NCI-H1436 (cell line): ENCODE measurements around the gene PDIA5.
"Not testable (repeated sequence)": the region's sequence is repeated elsewhere in the genome, so short reads cannot be mapped to it uniquely, and the experiment has no call there.

Experiments
- DNase-seq: peaks from one replicate; lab custom pipeline; 2025; lab: John Stamatoyannopoulos, UW

The PDIA5 gene

DNA sequence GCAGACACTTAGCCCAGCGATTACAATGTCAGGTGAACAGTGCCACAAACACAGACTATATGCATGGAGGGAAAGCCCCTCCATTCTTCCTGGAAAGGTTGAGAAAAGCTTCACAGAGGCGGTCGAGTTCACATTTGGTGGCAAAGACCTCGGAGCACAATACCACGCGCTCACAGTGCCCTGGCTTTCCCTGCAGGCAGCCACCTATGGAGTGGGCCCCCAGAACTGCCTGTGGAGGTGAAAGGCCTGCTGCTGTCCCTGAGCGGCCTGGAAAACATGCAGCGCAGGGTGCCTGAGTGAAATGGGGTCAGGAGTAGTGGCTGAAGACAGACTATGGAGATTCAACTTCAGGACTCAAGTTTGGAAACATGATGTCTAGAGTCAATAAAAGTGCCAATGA lies 26.9 kb downstream of the PDIA5 start:
- DNase-seq, result no peak

DNA sequence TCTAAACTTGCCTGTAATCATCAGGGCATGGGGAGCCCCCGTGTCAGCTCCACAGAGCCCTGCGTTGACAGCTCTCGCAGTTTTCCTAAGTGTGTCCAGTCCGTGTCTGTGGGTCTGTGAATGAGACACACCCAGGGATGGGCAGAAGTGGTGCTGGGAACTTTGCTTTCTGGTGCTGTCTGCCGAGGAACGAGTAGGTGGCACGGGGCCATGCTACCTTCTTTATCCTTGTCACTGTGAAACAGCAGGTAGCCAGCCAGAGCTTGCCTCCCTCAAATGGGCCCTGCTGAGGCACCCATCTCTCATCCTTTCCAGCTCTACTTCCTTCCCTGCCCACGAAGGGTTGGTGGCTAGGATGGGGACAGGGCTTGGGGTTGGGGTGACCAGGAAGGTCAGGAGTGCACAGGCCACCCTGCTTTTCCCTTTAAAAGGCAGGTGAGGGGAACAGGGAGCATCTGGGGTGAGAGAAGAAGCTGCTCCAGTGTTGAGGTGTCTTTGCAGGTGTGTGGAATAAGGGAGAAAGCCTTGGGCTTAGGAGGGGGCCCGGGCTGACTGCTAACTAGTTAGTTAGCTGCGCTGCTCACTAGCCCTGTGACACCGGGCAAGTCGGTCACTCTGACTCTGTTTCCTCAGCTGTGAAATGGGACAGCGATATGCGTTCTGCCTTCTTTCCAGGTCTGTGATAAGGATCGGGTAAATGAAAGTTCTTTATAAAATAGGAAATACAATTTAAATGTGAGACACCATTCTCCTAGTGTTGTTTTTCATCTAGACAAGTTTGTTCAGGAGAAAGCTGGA lies 27.9 kb downstream of the PDIA5 start:
- DNase-seq, result no peak

DNA sequence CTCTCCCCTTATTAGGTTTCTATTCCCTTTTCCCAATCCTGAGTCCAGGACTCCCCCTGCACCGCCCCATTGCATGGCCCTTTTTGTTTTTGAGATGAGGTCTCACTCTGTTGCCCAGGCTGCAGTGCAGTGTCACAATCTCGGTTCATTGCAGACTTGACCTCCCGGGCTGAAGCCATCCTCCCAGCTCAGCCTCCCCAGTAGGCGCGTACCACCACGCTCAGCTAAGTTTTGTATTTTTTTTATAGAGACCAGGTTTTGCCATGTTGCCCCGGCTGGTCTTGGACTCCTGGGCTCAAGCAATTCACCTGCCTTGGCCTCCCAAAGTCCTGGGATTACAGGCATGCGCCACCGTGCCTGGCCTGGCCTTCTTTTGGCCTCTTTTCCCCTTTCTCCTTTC lies 29.3 kb downstream of the PDIA5 start:
- no peak for DNase-seq

DNA sequence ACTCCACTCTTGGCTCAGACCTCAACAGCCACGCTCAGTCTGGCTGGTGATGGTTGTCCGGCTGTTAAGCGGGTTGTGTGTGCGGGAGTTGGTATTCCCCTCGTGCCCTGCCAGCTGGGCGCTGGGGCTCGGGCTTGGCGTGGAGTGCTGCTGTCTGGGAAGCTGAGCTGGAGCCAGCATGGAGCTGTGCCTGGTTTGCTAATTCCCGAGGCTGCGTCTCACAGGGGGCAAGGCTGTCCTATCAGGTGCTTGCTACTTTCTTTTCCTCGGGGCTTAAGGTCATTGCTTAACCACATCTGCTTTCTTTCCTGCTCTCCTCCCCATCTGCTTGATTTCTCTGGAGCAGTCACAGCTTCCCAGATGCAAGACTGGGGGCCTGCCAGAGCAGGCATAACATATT lies 29.9 kb downstream of the PDIA5 start:
- DNase-seq, result no peak

DNA sequence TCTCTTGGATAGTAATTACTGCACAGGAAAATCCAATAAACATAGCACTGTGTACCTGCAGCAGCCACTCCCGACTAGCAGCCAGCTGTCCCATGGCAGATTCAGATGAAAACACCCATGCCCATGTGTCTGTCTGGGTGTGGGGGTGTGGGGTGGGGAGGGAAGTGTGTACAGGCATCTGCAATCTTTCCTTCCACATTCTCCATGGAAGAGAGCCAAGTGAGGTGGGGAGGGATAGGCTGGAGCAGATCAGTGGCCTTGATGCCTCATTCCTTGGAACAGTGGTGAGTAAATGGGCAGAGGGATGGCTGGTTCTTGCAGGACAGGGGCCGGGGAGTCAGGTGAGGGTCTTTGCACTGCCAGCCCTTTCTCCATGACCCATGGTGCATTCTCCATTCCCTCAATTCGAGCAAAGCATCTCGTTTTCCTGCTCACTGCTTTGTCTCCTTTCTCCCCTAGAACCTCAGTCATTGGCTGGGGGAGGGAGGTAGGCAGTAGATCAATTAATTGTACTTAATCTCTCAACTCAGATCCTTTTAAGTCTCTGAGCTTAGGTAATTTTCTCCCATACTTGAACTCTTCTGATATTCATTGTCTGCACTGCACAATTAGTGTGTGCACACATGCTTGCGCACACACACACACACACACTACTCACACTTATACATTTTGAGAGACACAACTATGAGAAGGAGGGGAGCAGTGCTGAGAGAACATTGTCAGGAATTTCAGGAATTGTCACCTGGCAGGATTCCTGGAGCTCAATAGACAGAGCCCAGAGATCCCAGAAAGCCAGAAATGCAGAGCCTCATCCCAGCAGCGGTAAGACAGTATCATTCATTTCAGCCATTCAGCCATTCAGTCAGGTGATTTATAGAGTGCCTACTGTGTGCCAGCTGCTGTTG lies 31.9 kb downstream of the PDIA5 start:
- no peak for DNase-seq

DNA sequence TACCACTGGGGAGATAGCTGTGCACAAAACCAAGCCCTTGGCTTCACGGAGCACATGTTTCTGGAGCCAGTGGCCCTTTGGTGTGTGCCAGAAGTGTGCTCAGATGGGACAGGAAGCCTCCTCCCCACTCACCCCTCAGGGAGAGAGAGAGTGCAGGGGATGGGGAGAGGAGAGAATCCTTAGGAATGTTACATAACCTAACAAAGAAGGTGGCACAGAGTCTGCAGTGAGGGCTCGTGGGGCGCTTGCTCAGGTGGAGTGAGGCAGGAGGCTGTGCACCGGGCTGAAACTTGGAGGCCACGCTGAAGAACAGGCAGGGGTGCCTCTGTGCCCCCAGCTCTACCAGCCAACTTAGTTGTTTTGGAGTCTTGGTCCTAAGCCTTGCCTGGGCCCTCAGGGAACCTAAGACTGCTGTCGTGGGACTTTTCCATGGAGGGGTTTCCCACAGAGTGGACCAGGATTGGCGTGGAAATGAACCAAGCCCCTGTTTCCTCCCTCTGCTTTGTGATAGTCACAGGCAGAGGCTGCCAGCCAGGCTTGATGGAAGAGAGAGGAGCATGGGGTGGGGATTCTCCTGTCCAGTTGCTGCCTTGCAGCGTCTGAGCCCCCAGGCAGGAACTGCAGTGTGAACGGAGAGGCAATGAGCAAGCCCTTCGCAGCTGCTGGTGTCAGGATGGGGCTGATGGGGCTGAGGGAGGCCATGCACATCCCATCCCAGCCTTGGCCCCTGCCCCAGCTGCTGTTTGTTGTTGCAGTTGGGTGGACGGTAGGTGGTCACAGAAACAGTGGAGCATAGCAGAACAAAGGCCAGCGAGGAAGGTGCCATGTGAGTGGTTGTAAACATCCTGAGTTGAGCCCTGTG lies 32.7 kb downstream of the PDIA5 start:
- no peak for DNase-seq

DNA sequence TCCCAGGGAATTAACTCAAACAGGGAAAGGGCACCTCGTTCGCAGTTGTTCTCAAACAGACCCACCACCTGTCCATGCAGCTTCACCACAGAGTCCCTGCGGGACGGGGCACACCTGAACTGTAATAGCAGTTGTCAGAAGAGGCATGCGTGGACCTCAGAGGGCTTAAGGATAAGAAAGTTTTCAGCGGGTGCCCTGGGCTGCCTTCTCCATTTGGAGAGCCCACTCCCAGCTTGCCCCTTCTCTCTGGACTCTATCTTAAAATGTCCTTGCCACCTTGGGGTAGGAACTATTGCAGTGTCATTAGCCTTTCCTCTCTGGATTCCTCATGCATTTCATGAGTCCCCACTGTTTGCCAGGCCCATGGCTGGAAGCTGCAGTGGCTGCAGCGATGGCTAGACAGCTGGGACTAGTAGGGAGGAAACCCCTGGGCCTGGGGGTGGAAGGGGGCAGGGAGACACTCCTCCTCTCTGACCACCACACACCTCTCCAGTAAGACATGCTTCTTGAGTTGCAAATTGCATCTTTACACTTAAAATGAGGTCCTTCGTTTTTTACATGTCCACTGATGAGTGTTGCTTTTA lies 33.5 kb downstream of the PDIA5 start:
- DNase-seq, result no peak

DNA sequence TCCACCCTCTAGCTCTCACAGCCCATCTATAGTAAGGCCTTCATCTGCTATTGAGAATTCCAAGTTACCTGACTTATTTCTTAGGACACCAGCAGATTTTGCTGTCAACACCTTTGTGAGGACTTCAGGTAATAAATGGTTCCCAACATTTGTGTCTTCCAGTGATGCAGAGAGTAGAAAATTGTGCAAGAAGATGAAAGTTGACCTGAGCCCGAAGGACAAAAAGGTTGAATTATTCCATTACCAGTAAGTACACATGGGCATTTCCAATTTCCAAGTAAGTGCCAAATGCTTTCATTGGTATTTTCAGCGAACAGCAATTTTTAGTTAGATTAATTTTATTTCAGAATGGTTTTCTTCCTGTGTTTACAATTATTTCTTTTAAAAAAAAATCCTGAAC lies 35.4 kb downstream of the PDIA5 start:
- DNase-seq, result no peak

DNA sequence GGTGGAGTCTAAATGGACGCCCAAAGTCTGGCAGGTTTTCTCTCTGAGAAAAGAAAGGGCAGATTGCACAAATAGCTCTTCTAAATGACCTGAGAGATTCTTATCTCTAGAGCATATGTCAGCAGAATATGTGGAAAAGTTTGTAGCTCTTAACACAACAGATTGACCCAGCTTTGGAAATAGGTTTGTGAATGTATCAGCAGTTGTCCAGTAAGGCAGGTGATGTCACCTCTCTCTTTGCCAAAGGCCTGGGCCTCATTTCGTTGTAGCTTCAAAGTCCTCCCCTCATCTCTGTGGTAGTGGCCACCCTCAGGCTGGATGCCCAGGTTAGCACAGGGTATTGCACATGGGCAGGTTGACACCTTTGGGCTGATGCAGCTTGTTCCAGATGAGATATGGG lies 36.0 kb downstream of the PDIA5 start:
- no peak for DNase-seq

DNA sequence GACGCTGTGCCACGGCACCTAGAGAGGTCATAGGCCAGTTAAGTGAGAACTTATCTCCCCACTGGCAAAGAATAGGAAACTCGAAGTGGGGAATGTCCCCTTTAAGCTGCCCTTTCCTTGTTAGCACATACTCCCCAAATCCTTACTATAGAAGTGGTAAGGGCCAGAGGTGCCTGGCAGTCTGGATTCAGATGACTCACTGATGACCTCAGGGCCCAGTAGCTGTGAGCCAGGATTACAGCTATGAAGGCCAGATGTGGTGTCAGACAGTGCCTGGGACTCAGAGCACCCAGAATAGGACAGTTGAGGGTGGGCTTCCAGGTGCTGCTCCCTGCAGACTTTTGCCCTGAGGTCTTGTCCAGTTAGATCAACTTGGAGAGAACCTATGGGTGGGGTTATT lies 37.7 kb downstream of the PDIA5 start:
- DNase-seq, result no peak

DNA sequence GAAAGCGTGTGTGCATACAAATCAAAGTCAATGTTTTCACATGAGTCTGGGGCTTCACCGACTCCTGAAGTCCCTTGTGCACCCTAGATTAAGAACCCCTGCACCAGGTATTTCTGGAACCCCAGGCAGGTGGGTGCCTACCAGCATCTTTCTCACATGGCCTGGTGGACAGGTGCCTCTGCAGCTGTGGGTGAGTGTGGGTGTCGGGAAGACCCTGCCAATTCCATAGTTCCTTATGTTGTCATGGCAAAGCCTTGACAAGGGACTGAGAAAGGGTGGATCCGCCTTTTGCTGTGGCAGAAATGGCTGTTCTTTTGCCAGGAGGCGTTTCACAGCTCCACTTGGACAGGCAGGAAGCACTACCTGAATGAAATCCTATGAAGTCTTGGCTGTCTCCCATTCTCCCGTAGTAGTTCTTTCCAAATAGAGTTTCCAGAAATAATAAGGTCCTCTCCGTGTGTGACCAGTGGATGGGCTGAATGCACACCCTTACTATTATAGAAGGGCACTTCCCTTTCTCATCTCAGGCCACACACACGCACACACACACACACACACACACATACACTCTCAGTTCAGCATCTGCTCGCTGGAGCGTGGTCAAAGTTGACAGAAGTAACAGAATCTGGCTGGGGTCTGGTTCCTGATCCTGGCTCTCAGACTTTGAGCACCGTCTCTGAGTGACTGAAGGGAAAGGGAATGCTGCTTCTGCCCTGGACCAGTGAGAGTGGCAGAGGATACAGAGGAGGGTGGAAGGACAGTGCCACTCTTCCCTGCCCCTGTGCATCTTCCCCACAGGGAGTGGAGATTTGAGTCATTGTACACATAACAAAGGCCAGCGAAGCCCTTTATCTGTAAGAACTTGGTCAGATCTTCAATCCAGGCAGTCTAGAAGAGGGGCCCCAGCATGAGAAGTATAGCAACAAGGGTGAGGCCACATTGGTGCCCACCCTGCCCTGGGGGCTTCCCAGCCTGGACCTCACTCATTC lies 38.7 kb downstream of the PDIA5 start:
- DNase-seq, result no peak

DNA sequence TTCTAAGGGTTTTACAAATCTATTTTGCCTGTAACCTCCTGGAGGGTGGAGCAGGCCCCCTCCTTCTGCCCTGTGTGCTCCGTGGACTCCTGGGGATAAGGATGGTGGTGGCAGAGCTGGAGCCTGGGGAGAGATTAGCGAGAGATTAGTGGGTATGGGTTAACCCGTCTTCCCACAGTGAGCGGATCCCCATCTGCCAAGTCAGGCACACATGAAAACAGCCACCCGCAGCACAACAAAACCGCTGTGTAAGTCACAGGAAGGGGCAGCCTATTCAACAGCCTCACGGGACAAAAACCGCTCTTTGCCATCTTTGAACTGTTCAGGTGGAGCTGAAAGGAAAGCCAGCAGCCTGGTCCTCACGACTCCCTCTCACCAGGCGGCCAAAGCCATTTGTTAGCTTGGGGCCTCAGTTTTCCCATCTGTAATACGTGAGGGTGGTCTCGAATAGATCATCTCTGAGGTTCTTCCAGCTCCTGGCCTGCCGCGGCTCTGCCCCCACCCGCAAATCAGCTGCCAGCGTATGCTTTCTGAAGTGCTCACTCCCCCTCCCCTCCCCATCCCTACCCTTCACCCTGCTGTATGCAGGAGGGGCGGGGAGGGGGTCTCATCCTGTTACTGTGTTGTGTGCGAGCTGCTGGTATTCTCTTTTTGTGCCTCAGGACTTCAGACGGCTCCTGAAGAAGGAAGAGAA lies 43.6 kb downstream of the PDIA5 start:
- no peak for DNase-seq

DNA sequence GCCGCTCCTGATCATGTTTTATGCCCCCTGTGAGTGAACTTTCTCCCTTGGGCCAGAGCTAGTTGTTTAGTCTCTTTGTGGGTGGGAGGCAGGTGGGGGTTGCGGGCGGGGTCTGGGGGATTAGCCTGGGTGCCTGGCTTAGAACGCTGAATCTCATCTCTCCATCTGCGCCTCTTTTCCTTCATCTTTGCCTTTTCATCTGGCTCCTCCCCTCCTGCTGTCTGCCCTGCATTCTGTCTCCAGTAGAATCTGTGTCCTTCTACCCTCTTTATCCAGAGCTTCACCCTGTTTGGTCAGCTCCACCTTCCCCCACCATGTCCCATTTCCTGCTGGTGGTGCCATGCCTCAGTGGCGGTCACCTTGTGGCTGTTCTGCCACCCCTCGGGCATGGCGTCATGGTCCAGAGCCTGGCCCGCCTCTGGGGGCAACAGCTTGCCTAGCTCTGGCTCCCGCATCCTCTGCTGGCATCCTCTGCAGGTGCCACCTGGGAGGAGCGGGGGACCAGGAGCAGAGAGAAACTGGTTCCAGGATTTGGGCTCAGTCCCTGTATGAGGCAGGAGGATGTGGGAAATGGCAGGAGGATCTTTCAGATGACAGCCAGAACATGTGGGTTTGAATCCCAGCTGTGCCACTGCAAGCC lies 44.3 kb downstream of the PDIA5 start:
- no peak for DNase-seq

DNA sequence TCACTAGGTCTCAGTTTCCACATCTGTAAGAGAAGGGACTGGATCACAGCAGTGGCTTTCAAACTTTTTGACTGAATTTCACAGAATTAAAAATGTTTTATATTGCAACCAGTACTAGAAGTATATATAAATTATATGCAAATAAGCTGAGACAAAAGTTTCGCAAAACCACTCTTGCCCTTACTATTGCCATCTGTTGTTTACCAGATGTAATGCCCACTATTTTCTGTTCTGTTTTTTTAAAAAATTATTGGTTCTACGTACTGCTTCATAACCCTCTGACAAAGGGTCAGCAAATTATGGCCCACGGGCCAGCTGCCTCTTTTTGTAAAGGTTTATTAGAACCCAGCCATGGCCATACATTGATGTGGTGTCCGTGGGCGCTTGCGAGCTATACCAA lies 44.8 kb downstream of the PDIA5 start:
- DNase-seq, result no peak

DNA sequence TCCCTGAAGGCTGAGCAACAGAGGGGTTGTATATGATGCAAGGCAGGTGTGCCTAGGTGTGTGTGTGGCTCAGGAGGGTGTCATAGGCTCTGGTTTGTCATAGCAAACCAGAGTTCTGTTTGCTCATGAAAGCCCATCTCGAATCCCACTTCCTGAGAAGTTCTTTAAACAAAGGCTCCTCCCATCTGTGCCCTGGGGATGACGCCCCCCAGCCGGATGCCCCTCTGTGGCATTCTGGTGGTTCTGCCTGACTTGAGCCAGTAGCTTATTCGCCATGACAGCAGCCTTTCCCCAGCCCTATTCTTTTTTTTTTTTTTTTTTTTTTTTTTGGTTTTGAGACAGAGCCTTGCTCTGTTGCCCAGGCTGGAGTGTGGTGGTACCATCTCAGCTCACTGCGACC lies 45.4 kb downstream of the PDIA5 start:
- no peak for DNase-seq

DNA sequence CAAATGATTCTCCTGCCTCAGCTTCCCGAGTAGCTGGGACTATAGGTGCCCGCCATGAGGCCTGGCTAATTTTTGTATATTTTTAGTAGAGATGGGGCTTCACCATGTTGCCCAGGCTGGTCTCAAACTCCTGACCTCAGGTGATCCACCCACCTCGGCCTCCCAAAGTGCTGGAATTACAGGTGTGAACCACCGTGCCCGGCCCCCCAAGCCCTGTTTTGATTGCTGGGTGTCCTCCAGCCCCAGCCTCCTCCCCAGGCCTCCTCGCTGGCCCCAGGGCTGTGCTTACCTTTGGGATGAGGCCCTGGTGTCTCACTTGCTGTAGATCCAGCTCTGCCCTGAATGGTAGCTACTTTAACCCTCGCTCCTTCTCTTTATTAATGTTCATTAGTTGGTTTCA lies 45.8 kb downstream of the PDIA5 start:
- DNase-seq, result not testable (repeated sequence)

DNA sequence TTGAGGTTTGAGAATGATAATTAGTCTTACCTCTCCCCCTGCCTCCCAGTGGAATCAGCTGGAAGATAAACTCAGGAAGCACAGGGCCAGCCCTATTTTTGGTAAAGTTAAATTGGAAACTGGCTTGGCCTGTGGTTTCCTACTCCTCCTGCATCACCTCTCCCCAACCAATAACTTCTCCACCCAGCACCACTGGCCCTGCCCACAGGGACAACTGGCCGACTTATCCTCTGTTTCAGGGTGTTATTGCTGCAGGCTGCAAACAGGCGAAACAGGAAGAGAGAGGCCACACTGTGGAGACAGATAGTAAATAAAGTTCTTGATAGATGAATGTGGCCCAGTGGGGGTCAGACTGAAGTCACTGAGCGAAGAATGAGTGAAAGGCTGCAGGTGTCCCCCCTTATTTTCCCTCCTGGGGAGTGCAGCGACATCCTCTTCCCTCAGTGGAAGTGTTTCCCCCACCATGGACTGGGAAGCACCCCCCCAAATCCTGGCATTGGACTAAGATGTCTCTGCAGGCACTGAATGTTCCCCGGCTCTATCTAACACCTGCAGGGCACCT lies 47.1 kb downstream of the PDIA5 start:
- no peak for DNase-seq

DNA sequence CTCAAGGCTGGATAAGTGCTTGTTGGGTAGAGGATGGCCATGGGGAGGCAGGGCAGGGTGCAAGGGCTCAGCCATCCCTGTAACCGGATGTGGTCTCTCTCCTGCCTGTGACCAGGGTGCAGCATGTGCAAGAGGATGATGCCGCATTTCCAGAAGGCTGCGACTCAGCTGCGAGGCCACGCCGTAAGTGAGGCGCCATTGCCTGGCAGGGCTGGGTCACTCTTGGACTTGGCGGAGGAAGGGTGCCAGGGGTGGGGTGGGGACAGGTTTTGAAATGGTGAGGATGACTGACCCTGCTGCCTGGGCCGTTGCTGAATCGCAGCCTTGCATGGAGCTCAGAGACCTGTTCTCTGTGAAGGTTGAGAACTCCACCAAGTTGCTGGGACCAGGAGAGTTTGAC lies 49.3 kb downstream of the PDIA5 start:
- DNase-seq, result no peak

DNA sequence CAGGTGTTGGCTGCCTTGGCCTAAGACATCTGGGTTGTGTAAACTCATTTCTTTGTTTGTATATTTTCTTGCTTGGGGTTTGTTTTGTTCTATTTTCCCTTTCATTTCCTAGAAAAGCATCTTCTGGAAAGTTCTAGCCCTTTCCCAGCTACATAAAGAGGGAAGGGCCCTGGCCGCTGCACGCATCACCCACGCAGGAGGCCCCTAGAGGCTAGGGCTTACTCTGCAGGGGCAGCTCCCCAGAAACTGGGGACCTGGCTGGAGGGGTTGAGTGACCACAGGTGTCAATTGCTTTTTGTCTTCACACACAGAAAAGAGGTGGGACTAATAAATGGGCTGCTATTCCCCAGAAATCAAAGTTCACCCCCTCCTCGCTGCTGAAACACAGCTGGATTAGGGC lies 52.6 kb downstream of the PDIA5 start:
- no peak for DNase-seq
